Measurements from ENCODE around the gene CCDC9.

CCDC9 gene

DNA sequence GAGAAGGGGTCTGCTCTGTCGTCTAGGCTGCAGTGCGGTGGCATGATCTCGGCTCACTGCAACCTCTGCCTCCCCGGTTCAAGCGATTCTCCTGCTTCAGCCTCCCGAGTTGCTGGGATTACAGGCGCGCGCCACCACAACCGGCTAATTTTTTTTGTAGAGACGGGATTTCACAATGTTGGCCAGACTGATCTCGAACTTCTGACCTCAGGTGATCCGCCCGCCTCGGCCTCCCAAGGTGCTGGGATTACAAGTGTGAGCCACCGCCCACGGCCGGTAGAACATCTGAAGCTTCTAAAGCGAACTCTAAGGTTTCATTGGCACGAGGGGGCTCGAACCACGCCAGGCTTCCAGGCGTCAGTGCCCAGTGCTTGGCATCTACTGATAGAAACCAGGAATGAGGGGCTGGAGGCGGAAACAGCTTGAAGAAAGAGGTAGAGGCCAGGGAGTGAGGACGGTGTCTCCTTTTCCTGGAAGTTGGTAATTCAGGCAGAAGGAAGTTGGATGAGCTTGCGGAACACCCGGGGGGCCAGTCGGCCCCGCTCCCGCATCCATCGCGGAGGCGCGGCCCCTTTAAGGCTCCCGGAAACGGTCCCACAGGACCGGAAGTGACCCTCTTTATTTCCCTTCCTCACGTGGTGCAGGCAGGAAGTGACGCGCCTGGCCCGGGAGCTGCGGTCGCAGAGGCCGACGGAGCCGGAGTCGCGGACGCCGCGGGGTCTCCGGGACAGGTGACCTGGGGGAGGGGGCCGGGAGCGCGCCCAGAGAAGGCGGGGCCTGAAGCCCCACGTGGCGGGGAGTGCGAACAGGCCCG, at the start of gene CCDC9:
Gene CCDC9, plus strand, starts transcription at position 647 of the 814 bp plus-strand sequence. CDS start 1,876 bp downstream, outside the sequence.
- peak; percentile 99 for DNase-seq (ENCODE audit: low spot score)

DNA sequence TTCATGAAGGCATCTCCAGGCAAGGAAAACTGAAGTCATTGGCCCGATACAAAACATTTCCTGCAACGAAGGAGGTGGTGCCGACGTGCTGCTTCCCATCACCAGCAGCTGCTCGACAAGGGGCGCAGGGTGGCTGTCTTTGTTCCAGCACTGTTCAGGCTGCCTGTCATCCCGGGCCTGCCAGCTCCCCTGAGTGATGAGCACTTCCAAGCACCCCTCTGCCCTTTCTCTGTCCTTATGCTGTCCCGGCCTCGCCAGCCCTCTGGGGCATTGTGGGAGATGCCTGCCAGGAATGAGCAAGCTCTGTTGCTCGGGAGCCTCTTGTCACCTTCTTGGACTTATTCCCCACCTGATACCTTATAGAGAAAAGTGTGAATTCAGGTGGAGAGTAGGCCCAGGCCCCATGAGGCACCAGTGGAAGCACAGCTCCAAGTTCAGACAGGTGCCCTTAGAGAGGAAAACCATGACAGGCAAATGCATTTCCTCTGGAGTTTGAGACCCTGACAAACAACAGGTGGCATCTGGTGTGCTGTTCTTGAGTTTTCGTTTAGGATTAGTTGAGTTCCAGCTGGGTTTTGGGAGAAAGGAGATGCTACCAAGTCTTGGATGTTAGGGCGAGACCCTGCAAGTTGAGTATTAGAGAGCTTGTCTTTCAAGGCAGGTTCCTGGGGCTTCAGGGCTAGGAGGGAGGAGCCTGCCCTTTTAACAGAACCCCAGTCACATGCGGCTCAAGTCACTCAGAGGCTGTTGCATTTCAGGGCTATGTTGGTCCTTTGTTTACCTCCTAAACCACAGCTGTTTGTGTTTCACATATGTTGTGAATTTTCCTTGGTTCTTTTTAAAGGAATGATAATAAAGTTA, 46.8 kb upstream of the CCDC9 start:
- no peak for DNase-seq (ENCODE audit: low spot score)

DNA sequence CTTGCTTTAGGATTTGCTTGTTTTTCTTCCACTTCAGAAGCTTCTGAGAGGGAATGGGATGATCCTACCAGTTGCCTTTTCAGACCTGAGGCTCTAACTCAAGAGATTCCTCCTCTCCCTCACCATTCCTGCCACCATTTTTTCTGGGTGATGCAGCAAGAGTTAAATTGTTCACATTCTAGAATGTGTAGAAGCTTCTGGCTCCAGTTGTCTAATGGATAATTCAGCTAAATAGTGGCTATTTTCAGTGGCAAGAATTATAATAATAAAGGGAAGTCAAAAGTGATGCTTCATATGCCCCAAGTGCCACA, 46.2 kb upstream of the CCDC9 start:
- DNase-seq (ENCODE audit: low spot score) = no peak

DNA sequence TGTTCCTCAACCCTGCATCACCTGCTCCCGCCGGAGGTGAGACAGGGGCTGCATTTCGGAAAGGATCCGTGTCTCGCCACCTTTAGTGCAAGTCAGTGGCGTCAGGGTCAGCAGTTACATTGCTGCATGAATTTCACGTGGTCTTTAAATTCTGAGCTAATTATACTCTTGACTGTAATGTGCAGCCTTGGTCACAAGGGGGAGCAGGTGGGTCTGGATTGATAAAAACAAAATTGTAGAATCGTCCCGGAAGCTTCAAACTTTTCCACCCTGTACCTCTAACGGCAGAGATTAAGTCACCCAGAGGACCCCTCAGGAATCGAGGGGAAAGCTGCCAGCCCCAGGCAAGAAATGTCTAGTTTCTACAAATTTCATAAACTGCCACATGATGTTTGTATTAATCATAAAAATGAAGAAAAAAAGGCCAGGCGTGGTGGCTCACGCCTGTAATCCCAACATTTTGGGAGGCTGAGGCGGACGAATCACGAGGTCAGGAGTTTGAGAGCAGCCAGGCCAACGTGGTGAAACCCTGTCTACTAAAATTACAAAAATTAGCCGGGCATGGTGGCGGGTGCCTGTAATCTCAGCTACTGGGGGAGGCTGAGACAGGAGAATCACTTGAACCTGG, 45.5 kb upstream of the CCDC9 start:
- DNase-seq (ENCODE audit: low spot score) = peak; percentile 87

DNA sequence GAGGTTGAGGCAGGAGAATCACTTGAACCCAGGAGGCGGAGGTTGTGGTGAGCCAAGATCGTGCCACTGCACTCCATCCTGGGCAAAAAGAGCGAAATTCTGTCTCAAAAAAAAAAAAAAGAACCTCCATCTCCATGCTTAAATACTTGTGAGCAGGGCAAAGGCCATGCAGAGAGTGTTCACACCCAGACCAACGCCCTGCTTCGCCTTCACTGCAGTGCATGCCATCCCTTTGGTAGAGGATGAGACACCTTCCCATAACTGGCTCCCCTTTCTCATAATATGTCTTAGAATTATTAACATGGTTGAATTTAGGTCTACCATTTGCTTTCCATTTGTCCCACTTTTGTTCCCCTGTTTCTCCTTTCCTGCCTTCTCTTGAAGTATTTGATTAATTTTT, 40.7 kb upstream of the CCDC9 start:
- peak; percentile 70 for DNase-seq (ENCODE audit: low spot score)

DNA sequence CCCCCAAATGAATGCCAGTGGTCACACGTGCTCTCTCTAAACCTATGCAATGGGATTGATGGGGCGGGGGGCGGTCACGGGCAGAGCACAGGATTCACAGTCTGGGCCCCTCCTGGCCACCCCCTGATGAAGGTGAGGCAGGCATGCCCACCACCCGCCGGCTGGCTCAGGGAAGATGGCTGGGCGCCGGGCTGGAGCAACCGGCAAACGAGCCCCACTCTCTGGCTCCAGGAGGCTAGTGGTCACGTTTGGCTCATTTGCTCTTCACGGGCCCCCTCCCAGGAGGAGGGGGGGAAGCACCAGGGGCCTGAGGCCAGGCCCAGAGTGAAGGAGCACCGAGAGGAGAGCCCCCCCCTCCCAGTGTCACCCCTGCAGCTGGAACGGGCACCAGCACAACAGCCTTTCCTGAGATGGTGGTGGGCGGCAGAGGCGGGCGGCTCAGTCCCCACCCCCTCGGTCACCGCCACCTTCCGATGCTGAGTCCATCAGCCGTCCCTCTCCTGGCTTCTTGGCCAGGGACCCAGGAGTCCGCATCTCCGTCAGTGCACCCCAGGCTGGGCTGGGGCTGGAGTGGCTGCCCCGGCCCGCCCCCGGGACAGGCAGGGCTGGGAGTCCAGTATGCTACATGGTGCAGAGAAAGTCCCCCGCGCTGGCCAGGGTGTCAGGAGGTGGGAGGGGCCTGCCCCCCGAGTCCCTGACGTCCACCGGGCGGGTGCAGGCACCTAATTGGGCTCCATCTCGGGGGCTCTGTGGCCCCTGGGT, 35.1 kb upstream of the CCDC9 start:
- DNase-seq (ENCODE audit: low spot score) = no peak

DNA sequence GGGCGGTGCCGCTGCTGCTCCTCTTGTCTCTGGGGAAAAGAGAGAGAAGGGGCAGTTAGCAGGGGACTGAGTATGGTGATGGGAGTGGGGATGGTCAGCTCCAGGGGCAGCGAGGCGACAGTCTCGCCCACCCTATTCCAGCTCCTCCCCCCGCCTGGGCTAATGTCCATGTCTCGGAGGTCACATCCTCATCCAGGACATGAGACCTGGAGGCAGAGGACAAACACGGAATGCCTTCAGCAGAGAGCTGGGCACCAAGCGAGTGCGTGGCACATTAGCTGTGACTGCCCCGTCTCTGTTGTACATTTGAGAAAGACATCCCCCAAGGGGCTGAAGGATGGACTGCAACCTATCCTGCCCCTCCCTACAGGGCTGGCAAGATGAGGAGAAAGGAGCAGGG, 34.4 kb upstream of the CCDC9 start:
- no peak for DNase-seq (ENCODE audit: low spot score)

DNA sequence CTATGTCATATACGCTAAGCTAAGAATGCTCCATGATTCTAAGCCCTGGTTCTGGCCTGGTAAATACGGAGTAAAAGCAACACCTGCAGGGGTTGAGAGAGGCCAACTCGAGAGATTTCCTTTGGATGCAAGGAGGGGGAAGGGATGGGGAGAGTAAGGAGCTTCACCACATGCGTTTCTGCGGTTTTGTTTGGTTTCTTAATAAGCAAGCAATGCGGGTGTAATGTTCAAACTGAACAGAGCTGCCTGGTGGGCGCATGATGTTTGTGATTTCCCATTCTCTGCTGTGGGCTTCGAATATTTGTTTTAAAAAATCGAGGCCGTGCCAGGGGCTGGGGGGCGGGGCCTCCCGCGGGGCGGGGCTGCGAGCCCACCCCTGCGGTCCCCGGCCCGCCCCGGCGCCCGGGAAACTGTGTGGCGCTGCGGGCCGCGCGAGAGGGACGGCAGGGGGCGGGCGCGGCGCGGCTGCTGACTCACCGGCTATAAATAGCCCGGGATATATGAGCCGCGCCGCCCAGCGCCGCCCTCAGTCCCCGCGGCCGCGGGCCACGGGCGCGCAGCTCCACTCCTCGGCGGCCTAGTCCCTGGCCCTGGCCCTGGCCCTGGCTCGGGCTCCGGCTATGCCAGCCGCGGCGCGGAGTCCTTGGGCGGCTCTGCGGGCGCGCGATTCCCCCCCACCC, 30.4 kb upstream of the CCDC9 start:
- DNase-seq (ENCODE audit: low spot score) = peak; percentile 85

DNA sequence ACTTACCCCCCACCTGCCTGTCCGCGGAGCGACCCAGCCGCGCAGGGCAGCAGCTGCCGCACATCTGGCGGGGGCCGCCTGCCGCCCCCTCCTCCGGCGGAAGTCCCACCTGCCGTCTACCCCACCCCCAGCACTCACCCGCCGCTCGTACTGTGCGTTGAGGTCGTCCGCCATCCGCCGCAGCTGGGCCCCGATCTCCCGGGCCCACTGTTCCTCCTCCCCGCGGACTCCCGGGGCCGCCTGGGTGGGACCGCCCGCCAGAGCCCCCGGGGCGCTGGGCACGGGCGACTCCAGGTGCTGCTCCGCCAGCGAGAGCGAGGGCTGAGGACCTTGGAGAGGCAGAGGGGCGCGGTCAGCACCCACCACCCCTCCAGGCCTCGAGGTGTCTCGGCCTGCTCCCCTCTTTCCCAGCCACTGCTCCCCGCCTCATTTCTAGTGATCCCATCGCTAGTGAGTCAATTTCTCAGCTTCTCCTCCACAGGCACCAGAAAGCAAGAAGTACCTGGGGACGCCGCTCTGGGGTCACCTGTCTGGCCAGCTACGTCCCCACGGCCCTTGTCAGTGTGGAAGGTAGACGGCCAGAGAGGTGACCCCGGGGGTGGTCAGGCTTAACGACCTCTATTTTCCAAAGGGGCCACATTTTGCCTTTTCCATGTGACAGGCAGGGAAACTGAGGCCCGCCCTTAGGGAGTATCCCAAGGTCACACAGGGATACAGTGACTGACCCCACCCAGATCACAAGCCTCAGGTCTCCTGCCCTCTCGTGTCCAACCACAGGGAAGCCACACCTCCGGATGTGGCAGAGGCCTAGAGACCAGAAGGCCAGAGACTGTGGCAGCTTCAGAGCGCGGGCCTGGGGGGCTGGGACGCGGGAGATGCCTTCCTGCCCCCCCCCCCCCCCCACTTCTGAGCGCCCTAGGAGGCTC, 29.6 kb upstream of the CCDC9 start:
- DNase-seq (ENCODE audit: low spot score) = peak; percentile 95

DNA sequence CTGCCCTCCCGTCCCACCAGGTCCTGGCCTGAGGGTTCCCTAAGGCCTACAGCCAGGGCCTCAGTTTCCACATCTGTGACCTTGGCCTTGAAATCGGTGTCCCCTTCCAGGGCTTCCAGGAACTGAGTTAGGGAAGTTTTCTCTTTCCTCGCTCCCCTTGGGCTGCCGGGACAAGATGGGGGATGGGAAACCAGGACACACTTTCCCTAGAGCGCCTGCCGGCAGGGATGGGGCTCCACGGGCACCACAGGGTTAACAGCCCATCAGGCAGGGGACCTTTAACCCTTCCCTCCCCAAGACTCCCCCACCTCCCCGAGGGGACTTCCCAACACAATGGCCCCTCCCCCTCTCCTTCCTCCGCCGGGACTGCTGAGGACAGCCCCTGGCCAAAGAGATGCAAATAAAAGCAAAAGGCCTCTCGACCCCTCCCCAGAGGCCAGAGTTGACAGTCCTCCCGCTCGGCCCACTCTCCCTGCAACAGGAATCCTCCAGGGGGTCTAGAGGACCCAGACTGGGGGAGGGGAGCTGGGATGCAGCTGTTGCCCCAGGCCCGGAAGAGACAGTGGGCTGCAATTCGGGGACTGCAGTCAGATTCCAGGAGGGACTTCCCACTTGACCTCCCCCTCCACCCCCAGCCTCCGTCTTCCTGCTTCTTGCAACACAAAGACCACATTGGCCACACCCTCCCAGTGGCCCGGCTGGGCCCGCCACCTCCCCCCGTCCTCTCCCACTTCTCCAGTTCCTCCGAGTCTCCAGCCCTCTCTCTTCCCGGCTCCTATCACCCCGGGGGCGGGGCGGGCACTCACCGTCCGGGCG, 28.8 kb upstream of the CCDC9 start:
- DNase-seq (ENCODE audit: low spot score) = peak; percentile 95

DNA sequence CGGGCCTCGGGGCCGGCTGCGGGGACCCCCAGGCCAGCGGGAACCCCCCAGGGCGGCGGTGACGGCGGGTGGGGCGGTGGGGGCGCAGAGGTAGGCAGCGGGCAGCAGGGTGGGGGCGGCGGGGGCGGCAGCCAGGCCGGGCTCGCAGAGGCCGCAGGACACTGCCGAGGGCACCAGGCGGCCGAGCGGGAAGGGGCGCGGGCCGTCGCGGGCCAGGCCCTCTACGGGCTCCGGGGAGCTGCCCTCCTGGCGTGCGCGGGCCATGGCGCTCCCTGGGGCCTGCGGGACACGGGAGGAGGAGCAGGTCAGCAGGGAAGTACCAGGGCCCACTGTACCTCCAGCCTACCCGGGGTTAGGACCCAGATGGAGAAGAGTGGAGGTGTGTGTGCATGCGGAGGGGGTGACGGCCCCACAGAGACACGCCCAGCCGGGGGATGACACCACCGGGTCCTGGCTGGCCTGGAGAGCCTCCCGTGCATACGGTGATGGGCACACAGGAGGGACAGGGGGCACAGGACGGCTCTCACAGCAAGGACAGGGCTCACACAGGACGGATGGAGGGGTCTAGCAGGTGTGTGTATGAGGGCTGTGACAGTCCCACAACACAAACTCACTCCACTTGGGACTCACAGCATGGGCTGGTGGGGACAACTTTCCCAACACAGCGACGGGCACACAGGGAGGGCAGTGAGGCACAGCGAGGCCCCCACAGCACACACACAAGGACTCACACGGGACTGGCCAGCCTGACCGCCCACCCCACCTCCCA, 28.0 kb upstream of the CCDC9 start:
- peak; percentile 87 for DNase-seq (ENCODE audit: low spot score)

DNA sequence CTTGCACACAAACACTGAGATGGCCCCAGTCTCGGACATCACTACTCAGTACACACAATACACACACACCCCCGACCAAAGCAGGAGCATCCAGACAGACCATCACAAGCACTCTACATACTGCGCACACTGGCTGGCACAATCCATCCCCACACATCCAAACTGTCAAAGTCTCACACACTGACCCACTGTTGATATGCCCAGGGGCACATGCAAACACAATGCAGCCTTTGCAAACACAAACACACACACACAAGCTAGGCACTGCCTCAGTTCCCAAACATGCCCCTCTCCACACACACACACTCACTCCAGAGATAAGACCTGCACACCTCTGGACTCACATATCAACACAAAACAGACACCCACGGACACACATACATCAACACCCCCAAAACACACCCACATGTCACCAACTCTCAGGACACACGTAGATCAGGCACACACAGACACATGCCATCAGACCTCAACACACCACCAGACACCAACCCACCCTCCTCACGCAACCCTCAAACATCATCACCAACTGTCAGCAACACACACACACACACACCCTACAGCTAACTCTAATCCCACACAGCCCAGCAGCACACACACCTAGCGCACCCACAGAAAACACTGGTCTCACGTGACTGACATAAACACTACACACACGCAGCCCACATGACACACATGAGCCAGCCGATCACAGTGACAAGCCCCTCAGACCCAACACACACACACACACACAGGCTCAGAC, 27.2 kb upstream of the CCDC9 start:
- peak; percentile 72 for DNase-seq (ENCODE audit: low spot score)

DNA sequence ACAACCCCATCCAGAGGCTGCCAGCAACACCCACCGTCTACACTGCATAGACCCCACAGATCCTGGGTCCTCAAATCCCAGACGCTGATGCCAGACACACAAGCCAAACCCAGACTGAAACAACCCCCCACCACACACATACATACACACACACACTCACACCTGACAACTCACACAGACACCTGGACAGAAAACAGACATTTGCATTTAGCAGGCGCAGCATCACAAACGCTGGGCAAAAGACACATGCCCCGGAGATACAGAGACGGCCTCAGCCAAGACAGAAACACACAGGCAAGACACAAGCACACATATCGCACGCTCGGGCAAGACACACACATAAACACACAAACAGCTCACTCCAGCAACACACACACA, 26.7 kb upstream of the CCDC9 start:
- DNase-seq (ENCODE audit: low spot score) = peak; percentile 43

DNA sequence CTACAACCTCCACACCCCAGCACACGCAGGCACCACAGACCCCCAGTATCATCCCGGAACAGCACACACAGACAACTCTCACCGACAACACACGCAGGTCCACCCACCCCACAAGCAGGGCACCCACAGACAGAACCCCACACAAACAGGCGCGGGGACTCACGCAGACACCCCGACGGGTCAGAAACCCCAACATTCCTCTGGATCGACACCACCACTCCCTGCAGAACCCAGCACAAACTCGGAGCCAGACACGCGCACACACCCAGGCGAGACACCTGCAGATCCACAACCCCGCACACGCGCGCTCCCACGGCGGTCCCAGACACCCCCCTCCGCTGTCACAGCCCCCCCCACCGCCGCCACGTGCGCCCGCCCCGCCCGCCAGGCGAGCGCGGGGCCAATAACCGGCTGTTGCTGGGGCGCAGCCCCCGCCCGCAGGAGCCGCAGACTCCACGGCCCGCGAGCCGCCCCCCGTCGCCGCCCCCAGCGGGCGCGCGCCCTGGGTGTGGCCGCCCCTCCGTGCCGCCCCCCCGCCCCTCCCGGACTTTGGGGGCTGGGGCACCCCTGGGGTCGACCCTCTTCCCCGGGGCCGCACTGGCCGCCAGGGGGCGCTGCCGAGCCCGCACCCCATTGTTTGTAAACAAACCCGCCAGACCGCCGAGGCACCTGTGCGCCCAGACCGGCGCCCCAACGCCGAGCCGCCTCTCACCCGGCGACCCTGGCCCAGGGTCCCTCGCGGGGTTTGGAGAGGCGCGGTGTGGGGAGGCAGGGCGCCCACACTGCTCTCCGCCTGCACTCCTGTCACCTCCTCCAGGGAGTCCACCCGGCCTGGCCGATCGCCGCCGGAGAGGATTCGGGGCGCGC, 26.0 kb upstream of the CCDC9 start:
- peak; percentile 61 for DNase-seq (ENCODE audit: low spot score)

DNA sequence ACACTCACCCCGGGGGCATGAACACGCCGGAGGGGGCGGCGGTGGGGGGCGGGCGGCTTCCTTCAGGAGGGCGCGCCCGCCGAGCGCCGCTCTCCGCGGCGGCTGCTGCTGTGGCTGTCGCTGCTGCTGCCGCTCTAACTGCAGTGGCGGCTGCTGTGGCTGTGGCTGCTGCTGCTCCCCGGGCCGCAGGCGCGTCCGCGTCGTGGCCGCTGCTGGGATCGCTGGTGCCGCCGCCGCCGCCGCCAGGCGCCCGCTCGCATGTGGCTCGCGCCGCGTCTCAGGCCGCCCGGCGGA, 25.5 kb upstream of the CCDC9 start, which contains the start of gene BBC3:
Gene BBC3, minus strand, starts transcription at position 279 of the 294 bp plus-strand sequence. CDS start 2,768 bp downstream, outside the sequence.
- DNase-seq (ENCODE audit: low spot score) = no peak

DNA sequence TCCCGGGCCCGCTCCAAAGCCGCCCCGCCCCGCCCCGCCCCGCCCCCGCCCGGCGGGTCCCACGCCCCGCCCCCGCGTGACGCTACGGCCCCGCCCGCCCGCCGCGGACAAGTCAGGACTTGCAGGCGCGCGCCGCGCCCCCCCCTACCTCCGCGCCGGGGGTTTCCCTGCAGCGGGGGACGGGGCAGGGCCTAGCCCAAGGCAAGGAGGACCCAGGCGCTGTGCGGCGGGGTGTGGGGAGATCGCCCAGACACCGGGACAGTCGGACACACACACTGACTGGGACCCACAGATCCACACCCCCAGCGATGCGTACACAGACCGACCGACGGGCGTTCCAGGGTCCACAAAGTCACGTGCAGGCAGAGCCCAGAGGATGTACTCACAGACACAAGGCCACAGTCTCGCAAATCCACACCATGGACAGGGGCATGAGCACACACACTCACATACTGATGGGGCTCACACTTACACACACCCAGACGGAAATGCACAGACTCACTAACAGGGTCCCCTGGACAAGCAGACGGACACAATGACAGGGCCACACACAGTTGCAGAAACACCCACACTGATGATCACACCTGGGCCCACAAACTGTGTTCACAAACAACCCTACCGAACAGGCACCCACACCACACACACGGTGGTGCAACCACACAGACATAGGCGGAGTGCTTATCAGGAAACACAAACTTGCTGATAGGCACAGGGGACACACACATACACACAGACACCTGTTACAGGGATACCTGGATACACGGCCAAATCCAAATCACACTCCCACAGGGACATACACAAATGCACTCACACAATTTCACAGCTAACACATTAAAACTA, 24.9 kb upstream of the CCDC9 start:
- peak; percentile 85 for DNase-seq (ENCODE audit: low spot score)
